Stimulated activated CD8-positive, alpha-beta memory T cell treated with anti-CD3 and anti-CD28 coated beads, Interleukin-7, amount 100 ng/mL, for 4 hours (primary cell): ENCODE measurements around the gene TMEM51.

ENCODE experiments used
- DNase-seq, 2 donors: peaks; one replicate each; pipeline ENCODE4 v3.0.0-alpha.2; 2020; ENCODE audit warnings: low read depth in 2 of 2

The TMEM51 gene

DNA sequence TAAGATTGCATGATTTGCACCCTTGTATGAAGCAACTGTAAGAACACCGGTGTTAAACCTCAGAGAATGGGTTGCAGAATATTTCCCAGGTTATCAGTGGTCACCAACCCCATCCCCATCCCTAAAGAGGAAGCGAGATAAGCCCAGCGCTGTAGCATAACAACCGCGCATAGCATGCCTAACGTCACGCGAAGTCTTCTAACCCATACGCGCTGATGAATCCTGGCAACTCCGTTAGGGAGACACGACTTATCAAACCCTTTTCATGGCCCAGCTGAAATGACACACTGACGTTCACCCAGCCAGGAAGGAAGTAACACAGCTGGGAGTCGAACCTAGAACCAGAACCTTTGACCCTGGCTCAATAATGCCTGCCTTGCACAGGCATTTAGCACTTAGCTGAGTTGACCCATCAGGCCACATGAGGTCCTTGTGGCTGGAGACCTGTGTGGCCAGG is 24.2 kb downstream of the TMEM51 start:
- DNase-seq: no peak

- no peak for DNase-seq
These were observed 25.3 kb downstream of the TMEM51 start for GRCh38 chr1:15178571-15179484.

GRCh38 chr1:15179485-15179883 is 25.9 kb downstream of the TMEM51 start:
- DNase-seq: no peak

- DNase-seq: no peak
These were observed 26.6 kb downstream of the TMEM51 start for GRCh38 chr1:15180189-15180588.

DNA sequence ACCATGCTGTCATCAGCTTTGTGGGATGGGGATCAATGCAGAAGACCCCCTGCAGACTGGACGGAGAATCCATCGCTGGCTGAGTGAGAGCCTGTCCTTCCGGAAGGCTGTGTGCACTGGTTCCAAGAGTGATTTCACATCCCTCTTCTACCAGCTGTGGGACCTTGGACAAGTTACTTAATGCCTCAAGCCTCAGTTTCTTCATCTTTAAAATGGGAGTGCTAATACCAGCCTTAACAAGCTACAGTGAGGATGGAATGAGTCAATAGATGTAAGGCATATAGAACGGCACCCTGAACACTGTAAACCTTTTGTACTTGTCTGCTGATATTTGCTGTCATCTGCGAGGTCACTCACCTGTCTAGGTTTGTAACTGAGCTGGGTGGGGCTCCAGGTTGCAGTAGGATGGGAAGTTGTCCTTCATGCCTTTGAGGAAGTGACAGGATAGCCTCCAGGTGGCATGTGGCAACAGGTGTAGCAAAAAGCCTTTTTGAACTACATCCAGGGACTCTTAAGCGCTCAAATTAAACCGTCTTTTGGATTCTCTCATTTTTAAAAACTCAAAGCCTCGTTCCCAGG is 27.5 kb downstream of the TMEM51 start:
- no peak for DNase-seq

GRCh38 chr1:15181564-15181963 is 28.0 kb downstream of the TMEM51 start:
- DNase-seq: no peak

DNA sequence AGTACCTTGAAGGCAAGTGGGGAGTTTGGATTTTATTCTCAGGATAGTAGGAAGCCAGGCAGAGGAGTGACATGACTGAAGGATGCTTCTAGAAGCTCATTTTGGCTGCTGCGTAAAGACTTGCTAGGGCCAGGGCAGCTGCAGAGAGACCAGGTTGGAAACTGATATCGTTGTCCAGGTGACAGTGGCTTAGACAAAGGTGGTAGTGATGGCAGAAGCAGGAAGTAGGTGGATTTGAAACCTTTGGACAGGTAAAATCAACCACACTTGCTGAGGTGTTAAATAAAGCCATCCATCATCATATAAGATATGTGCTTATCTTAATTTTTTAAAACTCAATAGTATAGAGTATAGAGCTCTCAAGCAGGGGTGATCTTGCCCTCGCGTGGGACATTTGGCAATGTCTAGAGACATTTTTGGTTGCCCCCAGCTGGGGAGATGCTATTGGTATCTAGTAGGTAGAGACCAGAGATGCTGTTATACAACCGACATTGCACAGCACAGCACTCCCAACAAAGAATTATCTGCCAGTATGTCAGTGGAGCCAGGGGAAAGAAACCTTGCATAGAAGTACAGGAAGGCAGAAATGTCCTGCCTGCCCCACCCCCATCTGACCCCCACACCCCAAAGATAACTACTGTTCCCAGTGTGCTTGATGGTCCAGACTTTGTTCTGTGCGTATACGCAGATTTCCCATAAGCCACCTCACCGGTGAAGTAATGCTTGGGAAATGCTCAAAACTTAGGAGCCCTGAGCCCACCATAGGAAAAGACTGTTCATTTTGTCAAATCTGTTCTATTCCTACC is 31.1 kb downstream of the TMEM51 start:
- no peak for DNase-seq

DNA sequence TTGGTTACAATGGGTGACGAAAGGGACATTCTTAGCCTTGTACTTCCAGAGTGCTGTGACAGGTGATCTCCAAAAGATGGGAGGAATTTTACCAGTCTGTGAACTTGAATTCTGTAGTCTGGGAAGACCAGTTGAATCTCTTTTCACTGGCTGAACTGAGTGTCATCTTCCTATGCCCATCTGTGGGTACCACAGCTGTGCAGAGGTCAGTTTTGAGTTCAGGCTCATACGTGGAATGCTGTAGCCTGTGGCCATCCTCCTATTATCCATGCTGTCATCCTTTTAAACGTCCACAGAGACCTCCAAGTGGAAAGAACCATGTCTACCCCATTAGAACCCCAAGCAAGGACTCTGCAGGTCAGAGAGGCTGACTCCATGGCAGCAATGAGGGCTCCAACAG is 32.1 kb downstream of the TMEM51 start:
- no peak for DNase-seq

DNA sequence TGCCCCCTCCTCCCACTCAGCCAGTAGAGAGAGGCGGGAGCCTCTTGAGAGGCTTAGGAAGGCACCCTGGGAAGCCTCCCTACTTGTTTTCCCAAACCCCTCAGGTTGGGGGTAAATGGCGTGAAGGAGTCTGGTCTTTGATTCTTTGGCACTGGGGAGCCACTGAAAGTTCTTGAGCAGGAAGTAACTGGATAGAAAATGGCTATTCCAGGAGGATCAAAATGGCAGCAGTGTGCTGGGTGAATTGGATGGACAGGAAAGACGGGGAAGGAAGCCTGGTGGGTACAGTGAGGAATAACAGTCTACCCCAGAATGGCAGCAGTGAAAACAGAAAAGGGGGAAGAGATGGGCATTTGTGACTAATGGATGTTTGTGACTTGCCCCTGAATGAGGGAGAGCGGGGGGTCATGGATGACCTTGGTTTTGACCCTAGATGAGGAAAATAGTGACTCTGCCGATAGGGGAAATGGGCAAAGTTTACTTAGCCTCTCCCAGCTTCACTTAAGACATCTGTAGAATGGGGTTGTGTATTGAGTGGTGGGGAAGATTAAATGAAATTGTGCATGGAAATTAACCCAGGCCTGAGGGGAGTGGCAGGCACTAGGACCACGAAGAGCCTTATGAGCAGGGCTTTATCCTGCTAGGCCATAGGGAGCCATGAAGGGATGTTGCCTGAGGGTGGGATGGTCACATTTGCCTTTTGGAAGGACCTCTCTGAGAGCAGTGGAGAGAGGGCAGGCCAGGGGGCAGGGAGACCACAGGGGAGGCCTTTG is 32.7 kb downstream of the TMEM51 start:
- no peak for DNase-seq

DNA sequence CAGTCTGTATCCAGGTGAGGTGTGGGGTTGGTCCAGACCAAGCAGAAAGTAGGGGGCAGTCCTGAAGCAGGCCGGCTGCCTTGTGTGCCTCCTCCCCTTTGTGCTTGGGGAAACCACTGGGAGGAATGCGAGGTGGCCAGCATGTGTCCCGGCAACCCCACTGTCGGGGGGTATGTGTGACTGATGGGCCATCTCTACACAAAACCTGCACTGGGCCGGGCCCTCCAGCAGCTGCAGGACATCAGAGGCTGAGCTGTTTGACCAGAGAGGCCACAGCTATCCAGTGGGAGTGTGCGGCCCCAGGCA is 33.3 kb downstream of the TMEM51 start:
- no peak for DNase-seq

DNA sequence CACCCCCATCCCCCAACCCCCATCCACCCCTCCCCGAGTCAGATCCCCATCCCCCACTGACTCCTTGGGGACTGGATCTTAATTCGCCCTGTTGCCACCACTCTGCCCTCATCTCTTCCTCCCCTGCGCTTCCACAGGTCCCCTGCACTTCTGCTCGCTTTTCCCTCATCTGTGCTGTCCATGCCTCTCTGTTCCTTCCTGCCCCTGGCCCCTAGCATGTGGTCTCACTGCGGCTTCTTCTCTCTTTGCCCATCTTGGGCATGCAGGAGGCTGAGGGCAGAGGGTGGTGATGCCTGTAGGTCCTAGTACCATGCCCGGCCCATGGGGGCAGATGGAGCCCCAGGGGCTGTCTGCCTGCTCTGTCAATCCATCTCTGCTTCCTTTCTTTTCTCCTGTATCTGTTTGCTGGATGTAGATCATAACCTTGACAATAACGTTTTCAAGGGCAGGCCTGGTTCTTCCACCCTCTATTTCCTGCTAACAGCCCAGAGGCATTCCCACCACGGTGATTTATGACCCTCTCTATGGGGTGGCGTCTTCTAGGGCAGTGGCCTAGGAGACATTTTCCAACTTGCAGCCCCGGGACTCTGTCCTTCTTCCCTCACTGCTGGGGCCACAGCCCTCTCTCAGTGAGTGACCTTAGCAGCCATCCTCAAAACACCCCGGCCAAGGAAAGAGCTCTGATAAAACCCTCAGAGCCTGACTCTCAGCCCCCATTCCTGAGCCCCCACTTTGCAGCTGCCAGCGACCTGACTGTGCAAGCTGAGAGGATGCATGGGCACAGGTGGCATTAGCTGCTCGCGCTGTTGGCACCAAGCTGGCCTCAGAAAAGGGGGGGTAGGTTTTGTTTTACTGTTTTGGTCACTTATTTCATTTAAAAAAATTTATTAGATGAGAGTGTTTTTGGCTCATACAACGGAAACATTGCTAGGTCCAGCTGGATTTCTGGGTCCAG is 33.9 kb downstream of the TMEM51 start:
- DNase-seq: no peak

GRCh38 chr1:15188130-15188524 is 34.6 kb downstream of the TMEM51 start:
- DNase-seq: no peak

GRCh38 chr1:15188678-15189077 is 35.1 kb downstream of the TMEM51 start:
- DNase-seq: no peak

DNA sequence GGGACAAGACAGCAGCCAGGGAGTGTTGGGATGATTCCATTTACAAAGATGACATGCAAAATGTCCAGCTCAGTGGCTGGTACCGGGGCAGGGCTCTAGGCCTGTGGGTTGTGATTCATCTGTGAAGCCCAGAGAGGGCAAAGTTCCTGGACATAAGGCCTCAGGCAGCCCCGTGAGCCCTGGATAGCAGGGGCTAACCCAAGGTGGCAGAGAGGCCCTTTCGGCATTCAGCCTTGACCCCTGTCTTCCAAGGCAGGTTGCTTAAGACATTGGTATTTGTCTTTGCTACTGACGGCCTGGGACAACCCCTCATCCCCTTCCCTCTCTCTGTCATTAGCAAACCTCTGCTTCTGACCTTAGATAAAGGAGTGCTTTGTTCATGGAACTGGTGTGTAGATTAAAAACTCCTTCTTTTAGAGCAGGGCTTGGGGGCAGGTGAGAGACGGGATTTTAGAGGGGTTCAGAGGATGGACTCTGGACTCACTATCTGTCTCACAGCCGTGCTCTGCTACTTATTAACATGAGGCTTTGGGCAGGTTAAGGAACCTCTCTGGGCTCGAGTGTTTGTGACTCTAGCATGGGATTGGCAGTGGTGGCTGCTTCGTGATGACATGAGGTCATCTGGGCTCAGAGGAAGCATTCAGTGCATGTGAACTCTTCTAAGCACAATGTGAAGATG is 36.3 kb downstream of the TMEM51 start:
- DNase-seq: no peak

- DNase-seq: no peak
These were observed 37.7 kb downstream of the TMEM51 start for GRCh38 chr1:15191267-15191666.

DNA sequence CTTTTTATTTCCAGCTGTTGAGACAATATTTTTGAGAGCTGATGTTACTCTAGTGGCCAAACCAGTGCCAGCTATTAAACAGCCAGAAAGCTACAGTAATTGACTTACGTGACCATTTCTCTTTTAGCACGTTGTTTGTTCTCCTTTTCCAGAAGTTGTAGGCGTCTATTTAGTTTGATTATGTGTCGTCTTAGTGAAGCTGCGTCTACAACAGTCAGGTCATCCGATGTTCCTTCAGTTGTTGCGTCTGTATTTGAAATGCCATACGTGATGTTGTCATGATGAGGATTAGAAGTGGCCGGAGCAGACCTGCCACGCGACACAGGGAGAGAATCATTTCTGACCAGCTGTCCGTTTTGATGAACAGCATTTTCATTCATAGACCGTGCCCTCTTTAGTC is 38.2 kb downstream of the TMEM51 start:
- no peak for DNase-seq

DNA sequence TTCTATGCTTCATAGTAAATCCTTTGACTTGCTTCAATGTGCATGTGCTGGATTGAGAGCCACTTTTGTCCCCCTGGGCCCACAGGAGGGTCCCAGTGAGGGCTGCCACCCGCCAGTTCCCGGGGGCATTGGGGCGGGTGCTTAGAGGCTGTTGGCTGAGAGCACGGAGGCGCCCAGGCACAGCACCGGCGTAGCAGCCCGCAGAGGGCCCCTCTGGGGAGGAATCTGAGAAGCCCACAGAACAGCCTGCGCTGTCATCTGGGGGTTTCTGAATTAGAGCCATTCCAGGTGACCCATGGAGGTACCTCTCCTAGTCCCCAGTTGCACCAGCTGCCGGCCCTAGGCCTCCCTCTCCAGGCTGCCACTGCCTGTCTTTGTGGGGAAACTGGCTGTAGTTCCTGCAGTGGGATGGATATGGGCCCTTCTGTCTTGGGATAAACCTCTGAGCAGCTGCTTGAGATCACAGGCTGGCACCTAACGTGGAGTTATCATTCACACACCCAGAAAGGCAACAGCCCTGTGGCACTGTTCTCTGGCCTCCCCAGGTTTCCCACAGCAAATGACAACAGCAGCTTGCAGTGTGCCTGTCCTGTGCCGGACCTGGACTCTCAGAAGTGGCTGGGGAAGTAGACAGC is 39.5 kb downstream of the TMEM51 start:
- no peak for DNase-seq

- no peak for DNase-seq
These were observed 42.0 kb downstream of the TMEM51 start for GRCh38 chr1:15195420-15196052.

GRCh38 chr1:15196069-15196468 is 42.5 kb downstream of the TMEM51 start:
- DNase-seq: no peak
